H1 (cell line): ENCODE measurements around the gene GBGT1. TPM values are rescaled to one million over a fixed set of nuclear protein-coding genes. Genes with fewer than 3 reads are reported as not detected.

Source experiments
- CTCF ChIA-PET: fragments of 300-600 bp; sonication (Branson Sonifier 250); formaldehyde crosslinking; loops from one replicate; lab custom pipeline; 2021; ENCODE audit not compliant: partially characterized antibody; lab: Charles Lee
- POLR2A ChIA-PET: fragments of 300-600 bp; sonication (Branson Sonifier 250); formaldehyde crosslinking; loops from one replicate; lab custom pipeline; 2021; ENCODE audit warnings: inconsistent platforms; ENCODE audit not compliant: partially characterized antibody; lab: Charles Lee
- DNase-seq, 2 experiments: peaks; one replicate each; pipeline versions ENCODE4 v3.0.0 to v3.0.0-alpha.2; 2010 to 2022; ENCODE audit warnings: low spot score in 2 of 2, low read depth in 1 of 2, mixed read lengths in 1 of 2
- FAIRE-seq: peaks from 2 replicates; lab custom pipeline; 2011; peaks lifted over from hg19 to GRCh38; lab: Jason Lieb, UNC
- H2AFZ ChIP-seq: 2 replicates; pipeline ENCODE4 v1.8.1; 2012; ENCODE audit warnings: low read length, inconsistent platforms
- H2AK5ac ChIP-seq: 2 replicates; pipeline ENCODE4 v1.6.1; 2013; ENCODE audit warnings: low read depth, low read length
- H2BK120ac ChIP-seq: replicated peaks from 2 replicates; pipeline ENCODE3; 2013; ENCODE audit warnings: low read depth, low read length, inconsistent platforms
- H2BK12ac ChIP-seq: 2 replicates; pipeline ENCODE4 v1.6.1; 2013; ENCODE audit warnings: low read depth, low read length
- H2BK15ac ChIP-seq: 2 replicates; pipeline ENCODE4 v1.6.1; 2013; ENCODE audit warnings: low read length
- H2BK20ac ChIP-seq: 2 replicates; pipeline ENCODE4 v1.6.1; 2013; ENCODE audit warnings: low read length
- H2BK5ac ChIP-seq: 2 replicates; pipeline ENCODE4 v1.6.1; 2013; ENCODE audit warnings: low read depth, low read length
- H3K14ac ChIP-seq: 2 replicates; pipeline ENCODE4 v1.6.1; 2013; ENCODE audit warnings: inconsistent platforms; ENCODE audit not compliant: insufficient read length
- H3K18ac ChIP-seq: 2 replicates; pipeline ENCODE4 v1.6.1; 2013; ENCODE audit warnings: low read length; ENCODE audit errors: extremely low read depth
- H3K23ac ChIP-seq: 2 replicates; pipeline ENCODE4 v1.6.1; 2013; ENCODE audit warnings: inconsistent platforms; ENCODE audit not compliant: insufficient read length
- H3K23me2 ChIP-seq: 2 replicates; pipeline ENCODE4 v1.6.1; 2013; ENCODE audit warnings: low read depth, low read length
- H3K27ac ChIP-seq: 2 replicates; pipeline ENCODE4 v1.6.1; 2011; ENCODE audit warnings: low read depth, low read length, inconsistent platforms
- H3K27me3 ChIP-seq, 4 experiments: replicated peaks in 1 of 4; 1 replicate in 1 of 4; 2 replicates in 3 of 4; pipeline versions ENCODE4 v1.6.1 to v1.8.1; 2011 to 2013; ENCODE audit warnings: low read length in 3 of 4, mild to moderate bottlenecking in 3 of 4, inconsistent platforms in 2 of 4, mixed read lengths in 2 of 4, moderate library complexity in 1 of 4; ENCODE audit not compliant: control insufficient read depth in 3 of 4, insufficient read depth in 3 of 4; ENCODE audit errors: extremely low read depth in 1 of 4
- H3K36me3 ChIP-seq, 4 experiments: 2 replicates each; pipeline versions ENCODE4 v1.6.1 to v1.8.1; 2011 to 2013; ENCODE audit warnings: mild to moderate bottlenecking in 4 of 4, low read length in 3 of 4, moderate library complexity in 2 of 4, control low read depth in 1 of 4, inconsistent platforms in 1 of 4; ENCODE audit not compliant: insufficient read depth in 4 of 4, control insufficient read depth in 2 of 4
- H3K4ac ChIP-seq: replicated peaks from 2 replicates; pipeline ENCODE3; 2013; ENCODE audit warnings: low read length, low read depth, mixed read lengths, inconsistent platforms; ENCODE audit not compliant: insufficient read length
- H3K4me1 ChIP-seq, 4 experiments: replicated peaks in 1 of 4; 1 replicate in 1 of 4; 2 replicates in 3 of 4; pipeline versions ENCODE4 v1.6.1 to v1.8.1; 2011 to 2013; ENCODE audit warnings: low read length in 3 of 4, inconsistent platforms in 2 of 4, mixed read lengths in 1 of 4; ENCODE audit not compliant: insufficient read depth in 4 of 4, control insufficient read depth in 3 of 4
- H3K4me2 ChIP-seq, 2 experiments: 2 replicates each; pipeline versions ENCODE4 v1.6.1 to v1.8.1; 2011 to 2013; ENCODE audit warnings: low read depth in 2 of 2, low read length in 2 of 2, control low read depth in 1 of 2, inconsistent platforms in 1 of 2, mild to moderate bottlenecking in 1 of 2; ENCODE audit not compliant: insufficient read depth in 1 of 2
- H3K4me3 ChIP-seq, 4 experiments: fragments of 200-600, 300-600 bp in 1 of 4; sonication (generic), shearing (Covaris generic), sonication (Bioruptor Twin) in 1 of 4; 2 replicates each; pipeline versions ENCODE4 v1.5.1 to v1.8.1; 2011 to 2016; ENCODE audit warnings: low read length in 4 of 4, low read depth in 3 of 4, control low read depth in 2 of 4, inconsistent platforms in 2 of 4, mild to moderate bottlenecking in 2 of 4, mixed read lengths in 1 of 4, moderate library complexity in 1 of 4; ENCODE audit not compliant: insufficient read depth in 2 of 4; ENCODE audit errors: extremely low read depth in 1 of 4
- H3K56ac ChIP-seq: replicated peaks from 2 replicates; pipeline ENCODE3; 2013; ENCODE audit warnings: low read depth, mild to moderate bottlenecking, mixed read lengths, low read length, inconsistent platforms; ENCODE audit not compliant: insufficient read length
- H3K79me1 ChIP-seq: 2 replicates; pipeline ENCODE4 v1.6.1; 2013; ENCODE audit warnings: low read depth, low read length, control low read depth
- H3K79me2 ChIP-seq, 2 experiments: 2 replicates each; pipeline versions ENCODE4 v1.6.1 to v1.8.1; 2012 to 2013; ENCODE audit warnings: low read length in 2 of 2, mild to moderate bottlenecking in 2 of 2, inconsistent platforms in 1 of 2; ENCODE audit not compliant: insufficient read depth in 2 of 2, control insufficient read depth in 1 of 2
- H3K9ac ChIP-seq, 4 experiments: replicated peaks in 1 of 4; 1 replicate in 1 of 4; 2 replicates in 3 of 4; pipeline versions ENCODE4 v1.6.1 to v1.8.1; 2011 to 2013; ENCODE audit warnings: low read depth in 3 of 4, low read length in 3 of 4, control low read depth in 2 of 4, mild to moderate bottlenecking in 2 of 4, moderate library complexity in 2 of 4, inconsistent platforms in 1 of 4; ENCODE audit errors: extremely low read depth in 1 of 4
- H3K9me3 ChIP-seq, 2 experiments: 2 replicates each; pipeline versions ENCODE4 v1.6.1 to v1.8.1; 2012 to 2013; ENCODE audit warnings: mild to moderate bottlenecking in 2 of 2, moderate library complexity in 2 of 2, control low read depth in 1 of 2, inconsistent platforms in 1 of 2, low read depth in 1 of 2, low read length in 1 of 2, mixed read lengths in 1 of 2; ENCODE audit not compliant: insufficient read depth in 2 of 2
- H4K20me1 ChIP-seq, 2 experiments: replicated peaks in 1 of 2; 2 replicates each; pipeline versions ENCODE3 to v1.8.1; 2011 to 2013; ENCODE audit warnings: inconsistent platforms in 2 of 2, low read length in 2 of 2, mild to moderate bottlenecking in 1 of 2; ENCODE audit not compliant: insufficient read depth in 2 of 2, control insufficient read depth in 1 of 2
- H4K5ac ChIP-seq: 2 replicates; pipeline ENCODE4 v1.6.1; 2013; ENCODE audit warnings: low read length, low read depth, mixed read lengths, inconsistent platforms; ENCODE audit not compliant: insufficient read length
- H4K8ac ChIP-seq: 2 replicates; pipeline ENCODE4 v1.8.0; 2013; ENCODE audit warnings: mild to moderate bottlenecking, moderate library complexity, low read length, inconsistent platforms; ENCODE audit not compliant: insufficient read depth; ENCODE audit errors: extremely low read depth
- H4K91ac ChIP-seq: replicated peaks from 2 replicates; pipeline ENCODE3; 2013; ENCODE audit warnings: low read length, mixed read lengths, inconsistent platforms; ENCODE audit not compliant: insufficient read length
- ATF3 ChIP-seq: IDR thresholded peaks from 2 replicates; pipeline ENCODE4 v1.6.1; 2011; ENCODE audit warnings: low read depth, mild to moderate bottlenecking, low read length; ENCODE audit not compliant: insufficient read depth
- BRCA1 ChIP-seq: IDR thresholded peaks from 2 replicates; pipeline ENCODE4 v1.6.1; 2012; ENCODE audit warnings: low read depth, low read length, improper control_type of control experiment
- CREB1 ChIP-seq: IDR thresholded peaks from 2 replicates; pipeline ENCODE4 v1.6.1; 2012; ENCODE audit warnings: inconsistent platforms
- FOSL1 ChIP-seq: IDR thresholded peaks from 2 replicates; pipeline ENCODE4 v1.6.1; 2011; ENCODE audit warnings: mild to moderate bottlenecking, low read depth, low read length, moderate library complexity; ENCODE audit not compliant: insufficient read depth
- JUN ChIP-seq: IDR thresholded peaks from 2 replicates; pipeline ENCODE4 v1.6.1; 2011; ENCODE audit warnings: low read depth, mild to moderate bottlenecking, improper control_type of control experiment, low read length
- SIRT6 ChIP-seq: IDR thresholded peaks from one replicate; pipeline ENCODE4 v1.7.1; 2012; ENCODE audit warnings: low read length, inconsistent platforms
- TAF1 ChIP-seq: IDR thresholded peaks from 2 replicates; pipeline ENCODE4 v1.6.1; 2011; ENCODE audit warnings: mild to moderate bottlenecking, low read depth, low read length
- TCF12 ChIP-seq: IDR thresholded peaks from 2 replicates; pipeline ENCODE4 v1.6.1; 2011; ENCODE audit warnings: low read depth, mild to moderate bottlenecking, low read length
- ZNF274 ChIP-seq: IDR thresholded peaks from 2 replicates; pipeline ENCODE4 v1.7.0; 2012; ENCODE audit warnings: low read length, borderline replicate concordance; ENCODE audit errors: extremely low read depth
- WGBS, 2 experiments: shearing (Covaris generic) in 1 of 2; methylation state at CpG; one replicate each; pipeline versions ENCODE4 v1.1.6 to v1.1.7; 2013 to 2015; ENCODE audit warnings: low lambda C conversion rate in 2 of 2, mixed read lengths in 2 of 2, inconsistent platforms in 1 of 2, low coverage in 1 of 2, missing lambda C conversion rate in 1 of 2; ENCODE audit not compliant: insufficient replicate concordance in 2 of 2, insufficient coverage in 1 of 2, insufficient read length in 1 of 2; ENCODE audit errors: extremely low coverage in 1 of 2, missing lambda C conversion rate in 1 of 2; 5-methylcytosine and 5-hydroxymethylcytosine counted together
- polyA plus RNA-seq, 7 experiments: library from polyadenylated mRNA; depleted of rRNA in 3 of 7; stranded (reverse) in 5 of 7; unstranded in 2 of 7; fragments of >200 nt in 5 of 7; fragments of 200-250 nt in 2 of 7; gene quantifications; 1 replicate in 5 of 7; 2 replicates in 1 of 7; 4 replicates in 1 of 7; pipeline versions ENCODE4 v1.2.1 to v1.2.3, GENCODE V29; 2011 to 2013; ENCODE audit warnings: missing spikeins in 2 of 7, mixed read lengths in 2 of 7
- total RNA-seq: library from RNA; stranded (reverse); fragmentation: NEBNext Ultra II Directional; extraction: Animal tissue kit (Norgen Biotek cat#: 25700); gene quantifications from 2 replicates; pipeline ENCODE4 v1.2.1, GENCODE V29; 2021
- TF ChIP-seq, protein P1 (sequence below), 3 experiments: IDR thresholded peaks; 1 replicate in 2 of 3; 2 replicates in 1 of 3; pipeline versions ENCODE4 v1.5.1 to v1.6.1; 2011; ENCODE audit warnings: low read length in 3 of 3, mild to moderate bottlenecking in 3 of 3, inconsistent platforms in 2 of 3, low read depth in 1 of 3, moderate library complexity in 1 of 3; ENCODE audit not compliant: insufficient read depth in 1 of 3; ENCODE audit errors: control extremely low read depth in 1 of 3

GBGT1 gene
- total and polyA plus RNA-seq, 2 of the 8 experiments (the other 6 are each of a cell fraction or from before 2014, with no cell fraction given) = 7.1 to 9.7 TPM

GRCh38 chr9:133204335-133204992 is 40.8 kb upstream of the GBGT1 start:
- Histone ChIP-seq H3K27ac (no peak overlapping the region), H2BK120ac (no peak overlapping the region), H2BK20ac (no peak overlapping the region), H4K5ac (no peak overlapping the region), H2AFZ (no peak overlapping the region), H2BK15ac (no peak overlapping the region), H2BK12ac (no peak overlapping the region), H3K36me3 (no peaks in the 10 kb centered on the region), H3K23me2 (no peaks in the 10 kb centered on the region; the same call in 1 of the 2 replicates), H4K8ac (no peak overlapping the region), H4K20me1 (no peaks in the 10 kb centered on the region), H3K9ac (no peak overlapping the region), H3K27me3 (peaks cover 7 to 50% (median 32%) of the 10 kb centered on the region in 4 experiments), H3K14ac (no peak overlapping the region), H3K79me1 (no peaks in the 10 kb centered on the region), H2AK5ac (no peak overlapping the region), H3K18ac (no peak overlapping the region), H3K4me3 (no peak overlapping the region), H2BK5ac (no peak overlapping the region), H3K23ac (no peak overlapping the region), H3K9me3 (no peaks in the 10 kb centered on the region), H3K56ac (no peak overlapping the region), H3K4me2 (no peak overlapping the region), H3K4me1 (no peaks in the 10 kb centered on the region; a peak in 1 of 7 replicates), H3K79me2 (no peaks in the 10 kb centered on the region), H3K4ac (no peak overlapping the region), H4K91ac (no peak overlapping the region)
- DNase-seq (no peak), FAIRE-seq (no peak)
- ChIA-PET CTCF (interaction anchor here (0.8 to 1.7 kb wide), 2 partner anchors 16 to 18 kb away, joined by 3 to 8 read pairs; no protein-coding TSS in a partner anchor), POLR2A (no interaction called here)
- 89% methylated on average over 15 of the region's 17 CpGs; no CpG with 5 or more reads in 1 of the 2 experiments for WGBS, 2 experiments
- TF ChIP-seq, protein P1, sequence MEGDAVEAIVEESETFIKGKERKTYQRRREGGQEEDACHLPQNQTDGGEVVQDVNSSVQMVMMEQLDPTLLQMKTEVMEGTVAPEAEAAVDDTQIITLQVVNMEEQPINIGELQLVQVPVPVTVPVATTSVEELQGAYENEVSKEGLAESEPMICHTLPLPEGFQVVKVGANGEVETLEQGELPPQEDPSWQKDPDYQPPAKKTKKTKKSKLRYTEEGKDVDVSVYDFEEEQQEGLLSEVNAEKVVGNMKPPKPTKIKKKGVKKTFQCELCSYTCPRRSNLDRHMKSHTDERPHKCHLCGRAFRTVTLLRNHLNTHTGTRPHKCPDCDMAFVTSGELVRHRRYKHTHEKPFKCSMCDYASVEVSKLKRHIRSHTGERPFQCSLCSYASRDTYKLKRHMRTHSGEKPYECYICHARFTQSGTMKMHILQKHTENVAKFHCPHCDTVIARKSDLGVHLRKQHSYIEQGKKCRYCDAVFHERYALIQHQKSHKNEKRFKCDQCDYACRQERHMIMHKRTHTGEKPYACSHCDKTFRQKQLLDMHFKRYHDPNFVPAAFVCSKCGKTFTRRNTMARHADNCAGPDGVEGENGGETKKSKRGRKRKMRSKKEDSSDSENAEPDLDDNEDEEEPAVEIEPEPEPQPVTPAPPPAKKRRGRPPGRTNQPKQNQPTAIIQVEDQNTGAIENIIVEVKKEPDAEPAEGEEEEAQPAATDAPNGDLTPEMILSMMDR (IDR thresholded peaks at IDR 0.05; ENCODE audit: control extremely low read depth in 1 of 3, insufficient read depth in 1 of 3, low read depth in 1 of 3, low read length in 3 of 3) = no peak
- TF ChIP-seq CREB1 (no peak), ATF3 (no peak), BRCA1 (no peak), TAF1 (no peak), ZNF274 (no peak), SIRT6 (no peak), TCF12 (no peak), FOSL1 (no peak), JUN (no peak)
